ENCODE measurements around the gene SMIM10L2A. TPM values are rescaled to one million over a fixed set of nuclear protein-coding genes. Genes with fewer than 3 reads are reported as not detected.
"Not testable (repeated sequence)": the region's sequence is repeated elsewhere in the genome, so short reads cannot be mapped to it uniquely, and the experiment has no call there.

Gene SMIM10L2A
- total RNA-seq, 1 donor, result 0.27 TPM

DNA sequence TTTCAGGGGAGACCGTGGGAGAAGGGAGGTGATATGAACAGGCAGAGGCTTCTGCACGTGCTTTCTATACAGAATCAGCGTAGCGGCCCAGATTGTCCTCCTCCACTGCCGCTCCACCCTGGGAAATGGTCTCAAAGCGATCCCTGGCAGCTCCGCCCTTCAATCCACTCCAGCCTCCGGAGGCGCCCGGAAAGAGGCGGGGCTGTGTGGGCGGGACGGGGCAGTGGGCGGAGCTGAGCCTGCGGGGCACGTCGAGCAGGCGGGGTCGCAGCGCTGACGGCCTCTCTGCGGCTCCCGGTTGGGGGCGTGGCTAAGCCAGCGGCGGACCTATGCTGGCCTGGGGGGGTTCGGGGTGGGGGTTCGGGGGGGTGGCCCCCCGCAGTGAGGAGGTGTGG lies 210 bp upstream of the SMIM10L2A start:
- DNase-seq (ENCODE audit: low read depth in 2 of 3, low spot score in 2 of 3), result peak; percentile 52 to 77 (median 69)

DNA sequence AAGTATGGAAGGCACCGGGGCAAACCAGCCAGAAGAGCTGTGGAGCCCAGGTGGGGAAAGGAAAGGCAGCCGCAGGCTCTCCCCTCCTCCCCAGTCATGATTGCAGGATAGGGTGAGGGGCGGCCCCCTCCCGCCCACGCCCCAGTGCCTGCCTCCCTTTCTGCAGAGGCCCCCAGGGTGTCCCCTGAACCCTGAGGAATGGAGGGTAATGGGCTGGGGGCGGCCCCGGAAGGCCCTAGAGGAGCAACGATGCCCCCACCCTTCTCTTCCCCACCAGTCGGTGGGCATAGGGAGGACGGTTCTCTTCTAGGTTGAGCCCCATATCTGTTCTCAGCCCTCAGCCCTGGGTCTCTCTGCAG lies 1.0 kb downstream of the SMIM10L2A start:
- DNase-seq (ENCODE audit: low read depth in 2 of 3, low spot score in 2 of 3), result not testable (repeated sequence)

DNA sequence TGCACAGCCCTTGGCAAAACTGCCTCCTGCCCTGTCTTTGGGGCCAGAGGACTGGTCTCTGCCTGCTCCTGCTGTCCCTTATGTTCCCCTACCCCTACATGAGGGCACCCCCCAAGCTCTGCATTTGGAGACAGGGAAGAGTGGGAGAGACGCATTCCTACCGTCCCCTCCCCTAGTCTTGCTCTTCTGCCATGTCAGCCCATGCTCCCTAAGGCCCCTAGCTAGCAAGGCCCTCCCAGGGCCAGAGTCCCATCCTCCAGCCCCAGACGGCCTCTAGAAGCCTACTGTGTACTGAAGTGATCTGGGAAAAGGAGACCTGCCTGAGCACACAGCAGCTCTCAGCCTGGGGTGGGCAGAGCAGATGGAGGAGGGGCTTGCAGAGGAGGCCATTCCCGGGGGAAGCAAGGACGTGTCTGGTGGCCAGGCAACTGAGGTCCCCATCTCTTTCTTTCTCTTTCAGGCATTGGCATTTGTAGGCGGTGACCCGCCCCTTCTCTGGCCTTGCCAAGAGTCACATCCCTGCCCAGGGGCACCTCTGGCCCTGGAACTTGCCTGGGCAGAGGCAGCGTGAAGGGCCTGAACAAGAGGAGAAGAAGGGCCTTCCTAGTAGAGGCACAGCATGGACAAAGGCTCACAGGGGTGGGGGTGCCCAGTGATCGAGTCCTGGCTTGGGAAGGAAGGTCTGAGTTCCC lies 1.6 kb downstream of the SMIM10L2A start:
- not testable (repeated sequence) for DNase-seq (ENCODE audit: low read depth in 2 of 3, low spot score in 2 of 3)

DNA sequence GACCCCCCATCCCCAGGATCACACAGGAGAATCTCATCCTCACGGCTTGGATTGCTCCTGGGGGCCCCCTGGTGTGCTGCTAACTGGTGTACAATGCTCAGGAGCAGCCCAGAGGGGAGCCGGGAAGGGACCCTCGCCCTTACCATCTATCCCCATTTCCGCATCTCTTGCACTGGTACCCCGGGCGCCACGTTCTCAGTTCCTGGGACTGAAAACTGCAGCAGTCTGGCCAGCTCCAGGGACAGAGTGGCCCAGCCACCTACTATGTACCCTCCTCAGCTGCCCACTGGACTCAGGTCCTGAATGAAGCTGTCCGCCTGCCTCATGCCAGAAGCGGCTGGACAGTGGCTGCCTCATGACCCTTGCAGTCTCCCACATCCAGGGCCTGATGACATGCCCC lies 2.7 kb downstream of the SMIM10L2A start:
- DNase-seq (ENCODE audit: low read depth in 2 of 3, low spot score in 2 of 3), result no peak

DNA sequence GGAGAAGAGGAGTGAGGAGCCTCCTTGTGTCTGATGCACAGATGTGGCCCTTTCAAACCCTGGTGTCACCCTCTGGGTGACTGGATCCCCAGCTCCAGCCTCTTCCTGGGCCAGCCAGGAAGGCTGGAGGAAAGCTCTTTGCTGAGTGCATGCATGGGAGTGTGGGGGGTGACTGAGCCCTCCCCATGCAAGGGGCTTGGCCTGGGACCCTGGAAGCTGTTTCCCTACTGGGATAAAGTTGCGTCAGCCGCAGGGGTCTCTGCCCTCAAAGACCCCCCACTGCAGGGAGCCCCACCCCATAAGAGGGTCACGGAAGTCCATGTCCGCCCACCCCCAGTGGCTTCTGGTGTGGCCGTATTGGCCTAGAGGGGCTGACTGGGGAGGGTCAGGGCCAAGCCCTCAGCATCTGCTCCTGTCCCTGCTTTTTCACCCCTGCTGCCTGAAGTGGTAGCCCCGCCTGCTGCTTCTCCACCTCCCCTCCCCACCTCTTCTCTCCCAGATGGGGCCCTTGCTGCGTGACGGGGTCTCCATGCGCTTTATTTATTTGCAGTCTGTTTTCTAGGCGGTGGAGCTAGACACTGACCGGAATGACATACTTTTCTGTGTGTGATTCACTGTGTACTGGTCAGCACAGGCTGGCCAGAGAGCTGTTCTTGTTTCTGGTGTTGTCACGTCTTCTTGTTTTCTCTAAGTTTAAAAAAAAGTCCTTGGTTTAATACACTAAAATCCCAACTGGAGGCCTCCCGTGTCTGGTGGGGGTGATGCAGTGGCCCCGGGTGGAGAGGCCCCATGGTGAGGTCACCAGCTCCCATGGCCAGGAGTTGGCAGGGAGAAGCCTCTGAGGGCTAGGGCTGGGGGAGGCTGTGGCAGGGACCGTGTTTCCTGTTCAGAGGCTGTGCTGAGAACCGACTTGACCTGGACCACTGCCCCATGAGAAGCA lies 3.6 kb downstream of the SMIM10L2A start:
- DNase-seq (ENCODE audit: low read depth in 2 of 3, low spot score in 2 of 3), result no peak

DNA sequence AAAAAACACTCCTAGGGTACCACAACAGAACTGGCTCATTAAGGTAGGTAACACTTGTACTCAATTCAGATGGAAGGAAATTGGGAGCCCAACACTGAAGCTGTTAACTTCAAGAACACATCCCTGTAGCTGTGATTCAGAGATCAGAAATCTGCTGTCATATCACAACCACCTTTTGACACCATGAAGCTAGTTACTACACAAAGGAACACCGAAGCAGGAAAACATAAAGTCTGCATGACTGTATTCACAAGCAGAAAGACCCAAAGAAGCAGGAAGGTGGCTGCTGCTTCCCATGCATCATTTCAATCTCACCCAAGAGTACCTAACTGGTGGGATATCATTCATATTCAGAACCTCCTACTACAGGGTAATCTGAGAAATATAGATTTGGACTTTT lies 7.7 kb downstream of the SMIM10L2A start:
- no peak for DNase-seq (ENCODE audit: low read depth in 2 of 3, low spot score in 2 of 3)

DNA sequence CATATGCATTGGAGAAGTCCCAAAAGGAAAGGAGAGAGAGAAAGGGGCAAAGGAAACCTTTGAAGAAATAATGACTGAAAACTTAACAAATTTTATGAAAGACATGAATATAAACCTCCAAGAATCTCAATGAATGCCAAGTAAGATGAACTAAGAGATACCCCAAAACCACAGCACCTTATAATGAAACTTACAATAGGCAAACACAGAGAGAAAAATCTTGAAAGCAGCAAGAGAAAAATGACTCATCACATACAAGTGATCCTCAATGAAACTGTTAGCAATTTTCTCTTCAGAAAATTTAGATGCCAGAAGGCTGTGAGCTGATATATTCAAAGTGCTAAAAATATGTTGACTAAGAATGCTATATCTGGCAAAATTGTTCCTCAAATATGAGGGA lies 10.1 kb downstream of the SMIM10L2A start:
- DNase-seq (ENCODE audit: low read depth in 2 of 3, low spot score in 2 of 3), result no peak

DNA sequence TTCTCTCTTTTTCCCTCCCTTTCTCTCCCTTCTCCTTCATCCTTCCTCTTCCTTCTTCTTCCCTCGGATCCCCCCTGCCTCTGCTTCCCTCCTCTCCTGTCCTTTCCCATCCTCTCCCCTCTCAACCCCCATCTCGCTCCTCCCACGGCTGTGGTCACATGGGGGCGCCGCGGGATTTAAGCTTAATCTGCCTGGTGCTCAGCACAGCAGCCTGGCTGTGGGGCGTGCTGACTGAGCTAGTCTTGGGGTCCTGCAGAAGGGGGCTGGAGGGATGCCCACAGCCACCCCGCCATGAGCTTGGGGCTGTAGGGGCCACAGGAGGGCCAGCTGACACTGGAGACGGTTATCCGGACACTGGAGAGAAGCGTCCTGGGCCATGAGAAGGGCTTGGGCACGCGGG lies 10.7 kb downstream of the SMIM10L2A start:
- DNase-seq (ENCODE audit: low read depth in 2 of 3, low spot score in 2 of 3), result no peak

DNA sequence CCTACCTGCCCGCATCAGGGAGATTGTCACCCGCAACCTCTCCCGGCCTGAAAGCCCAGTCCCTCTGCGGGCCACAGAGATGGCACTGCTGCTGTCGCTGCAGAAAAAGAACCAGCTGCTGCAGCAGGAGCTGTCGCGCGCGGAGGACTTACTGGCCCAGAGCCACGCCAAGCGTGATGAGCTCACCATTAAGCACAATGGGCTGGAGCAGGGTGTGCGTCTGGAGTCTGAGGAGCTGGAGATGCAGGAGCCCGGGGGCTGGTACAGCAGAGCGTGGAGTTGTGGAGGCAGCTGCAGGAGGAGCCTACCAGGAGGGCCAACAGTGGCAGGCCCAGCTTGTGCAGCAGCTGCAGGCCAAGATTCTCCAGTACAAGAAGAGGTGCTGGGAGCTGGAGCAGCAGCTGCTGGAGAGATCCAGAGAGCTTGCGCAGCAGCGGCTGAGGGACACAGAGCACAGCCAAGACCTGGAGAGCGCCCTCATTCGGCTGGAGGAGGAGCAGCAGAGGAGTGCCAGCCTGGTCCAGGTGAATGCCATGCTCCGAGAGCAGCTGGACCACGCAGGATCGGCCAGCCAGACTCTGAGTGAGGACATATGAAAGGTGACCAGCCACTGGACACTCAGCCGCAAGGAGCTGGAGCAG lies 11.3 kb downstream of the SMIM10L2A start:
- no peak for DNase-seq (ENCODE audit: low read depth in 2 of 3, low spot score in 2 of 3)

DNA sequence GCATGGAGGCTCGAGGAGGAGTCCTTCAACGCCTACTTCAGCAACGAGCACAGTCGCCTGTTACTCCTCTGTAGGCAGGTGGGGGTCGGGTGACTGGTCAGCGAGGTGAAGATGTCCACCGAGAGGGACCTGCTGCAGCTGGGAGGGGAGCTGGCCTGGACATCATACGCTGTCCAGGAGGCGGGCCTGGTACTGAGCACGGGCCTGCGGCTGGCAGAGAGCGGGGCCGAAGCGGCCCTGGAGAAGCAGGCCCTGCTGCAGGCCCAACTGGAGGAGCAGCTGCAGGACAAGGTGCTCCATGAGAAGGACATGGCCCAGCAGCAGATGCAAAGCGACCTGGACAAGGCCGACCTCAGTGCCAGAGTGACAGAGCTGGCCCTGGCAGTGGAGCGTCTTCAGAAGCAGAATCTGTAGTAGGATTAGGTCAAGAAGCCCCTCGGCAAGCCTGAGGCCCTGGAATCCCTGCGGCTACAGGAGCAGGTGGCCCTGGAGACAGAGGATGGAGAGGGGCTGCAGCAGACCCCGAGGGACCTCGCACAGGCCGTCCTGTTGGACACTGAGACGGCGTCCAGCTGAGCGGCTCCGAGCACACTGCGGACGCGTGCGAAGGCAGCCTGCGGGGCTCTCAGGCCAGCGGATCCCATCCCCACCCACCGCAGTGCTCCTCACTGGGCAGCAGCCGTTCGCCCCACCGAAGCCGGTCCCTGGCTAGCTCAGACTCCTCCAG lies 11.9 kb downstream of the SMIM10L2A start:
- no peak for DNase-seq (ENCODE audit: low read depth in 2 of 3, low spot score in 2 of 3)

DNA sequence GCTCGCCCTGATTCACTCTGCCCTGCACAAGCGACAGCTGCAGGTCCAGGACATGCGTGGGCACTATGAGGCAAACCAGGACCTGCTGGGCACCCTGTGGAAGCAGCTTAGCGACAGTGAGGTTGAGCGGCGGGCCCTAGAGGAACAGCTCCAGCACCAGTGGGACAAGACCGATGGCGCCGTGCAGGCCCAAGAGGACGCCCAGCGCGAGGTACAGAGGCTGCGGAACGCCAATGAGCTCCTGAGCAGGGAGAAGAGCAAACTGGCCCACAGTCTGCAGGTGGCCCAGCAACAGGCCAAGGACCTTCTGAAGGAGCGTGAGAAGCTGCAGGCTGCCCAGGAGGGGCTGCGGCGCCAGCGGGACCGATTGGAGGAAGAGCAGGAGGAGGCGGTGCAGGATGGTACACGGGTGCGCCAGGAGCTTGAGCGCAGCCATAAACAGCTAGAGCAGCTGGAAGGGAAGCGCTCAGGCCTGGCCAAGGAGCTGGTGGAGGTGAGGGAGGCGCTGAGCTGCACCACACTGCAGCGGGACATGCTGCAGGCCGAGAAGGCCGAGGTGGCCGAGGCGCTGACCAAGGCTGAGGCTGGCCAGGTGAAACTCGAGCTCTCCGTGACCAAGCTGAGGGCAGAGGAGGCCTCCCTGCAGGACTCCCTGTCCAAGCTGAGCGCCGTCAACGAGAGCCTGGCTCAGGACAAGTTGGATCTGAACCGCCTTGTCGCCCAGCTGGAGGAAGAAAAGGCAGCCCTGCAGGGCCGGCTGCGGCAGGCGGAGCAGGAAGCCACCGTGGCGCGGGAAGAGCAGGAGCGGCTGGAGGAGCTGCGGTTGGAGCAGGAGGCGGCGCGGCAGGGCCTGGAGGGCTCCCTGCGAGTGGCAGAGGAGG lies 12.8 kb downstream of the SMIM10L2A start:
- no peak for DNase-seq (ENCODE audit: low read depth in 2 of 3, low spot score in 2 of 3)

DNA sequence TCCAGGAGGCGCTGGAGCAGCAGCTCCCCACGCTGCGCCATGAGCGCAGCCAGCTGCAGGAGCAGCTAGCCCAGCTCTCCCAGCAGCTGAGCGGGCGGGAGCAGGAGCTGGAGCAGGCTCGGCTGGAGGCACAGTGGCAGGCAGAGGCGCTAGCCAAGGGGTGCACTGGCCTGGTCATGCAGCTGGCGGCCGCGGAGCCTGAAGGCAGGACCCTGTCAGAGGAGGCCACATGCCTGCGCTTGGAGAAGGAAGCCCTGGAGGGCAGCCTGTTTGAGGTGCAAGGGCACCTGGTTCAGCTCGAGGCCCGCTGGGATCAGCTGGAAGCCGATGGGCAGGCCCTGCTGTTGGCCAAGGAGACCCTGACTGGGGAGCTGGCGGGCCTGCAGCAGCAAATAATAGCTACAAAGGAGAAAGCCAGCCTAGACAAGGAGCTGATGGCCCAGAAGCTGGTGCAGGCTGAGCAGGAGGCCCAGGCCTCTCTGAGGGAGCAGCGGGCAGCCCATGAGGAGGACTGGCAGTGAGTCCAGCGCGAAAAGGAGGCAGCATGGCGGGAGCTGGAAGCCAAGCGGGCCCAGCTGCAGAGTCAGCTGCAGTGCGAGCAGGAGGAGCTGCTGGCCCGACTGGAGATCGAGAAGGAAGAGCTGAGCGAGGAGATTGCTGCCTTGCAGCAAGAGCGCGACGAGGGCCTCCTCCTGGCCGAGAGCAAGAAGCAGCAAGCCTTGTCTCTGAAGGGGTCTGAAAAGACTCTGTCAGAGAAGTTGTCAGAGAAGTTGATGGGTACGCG lies 13.6 kb downstream of the SMIM10L2A start:
- DNase-seq (ENCODE audit: low read depth in 2 of 3, low spot score in 2 of 3), result no peak

DNA sequence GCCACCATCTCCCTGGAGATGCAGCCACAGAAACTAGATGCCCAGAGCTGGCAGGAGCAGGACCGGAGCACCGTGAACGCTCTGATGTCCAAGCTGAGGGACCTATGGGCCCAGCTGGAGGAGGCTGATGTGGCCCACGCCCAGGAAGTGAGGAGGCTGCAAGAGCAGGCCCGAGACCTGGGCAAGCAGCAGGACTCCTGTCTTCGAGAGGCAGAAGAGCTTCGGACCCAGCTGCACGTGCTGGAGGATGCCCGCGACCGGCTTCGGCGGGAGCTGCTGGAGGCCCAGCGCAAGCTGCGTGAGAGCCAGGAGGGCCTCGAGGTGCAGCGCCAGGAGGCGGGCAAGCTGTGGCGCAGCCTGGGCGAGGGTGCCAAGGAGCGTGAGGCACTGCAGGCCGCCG lies 14.2 kb downstream of the SMIM10L2A start:
- DNase-seq (ENCODE audit: low read depth in 2 of 3, low spot score in 2 of 3), result no peak

DNA sequence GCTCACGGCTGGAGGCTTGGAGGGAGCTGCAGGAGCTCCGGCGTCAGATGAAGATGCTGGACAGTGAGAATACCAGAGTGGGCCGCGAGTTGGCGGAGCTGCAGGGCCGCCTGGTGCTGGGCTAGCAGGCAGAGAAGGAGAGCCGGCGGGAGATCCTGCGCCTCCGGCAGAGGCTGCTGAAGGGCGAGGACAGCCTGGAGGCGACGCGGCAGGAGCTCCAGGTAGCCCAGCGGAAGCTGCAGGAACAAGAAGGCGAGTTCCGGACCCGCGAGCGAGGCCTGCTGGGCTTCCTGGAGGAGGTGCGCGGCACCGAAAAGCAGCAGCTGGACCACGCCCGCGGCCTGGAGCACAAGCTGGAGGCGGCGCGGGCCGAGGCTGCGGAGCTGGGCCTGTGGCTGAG lies 14.7 kb downstream of the SMIM10L2A start:
- no peak for DNase-seq (ENCODE audit: low read depth in 2 of 3, low spot score in 2 of 3)

DNA sequence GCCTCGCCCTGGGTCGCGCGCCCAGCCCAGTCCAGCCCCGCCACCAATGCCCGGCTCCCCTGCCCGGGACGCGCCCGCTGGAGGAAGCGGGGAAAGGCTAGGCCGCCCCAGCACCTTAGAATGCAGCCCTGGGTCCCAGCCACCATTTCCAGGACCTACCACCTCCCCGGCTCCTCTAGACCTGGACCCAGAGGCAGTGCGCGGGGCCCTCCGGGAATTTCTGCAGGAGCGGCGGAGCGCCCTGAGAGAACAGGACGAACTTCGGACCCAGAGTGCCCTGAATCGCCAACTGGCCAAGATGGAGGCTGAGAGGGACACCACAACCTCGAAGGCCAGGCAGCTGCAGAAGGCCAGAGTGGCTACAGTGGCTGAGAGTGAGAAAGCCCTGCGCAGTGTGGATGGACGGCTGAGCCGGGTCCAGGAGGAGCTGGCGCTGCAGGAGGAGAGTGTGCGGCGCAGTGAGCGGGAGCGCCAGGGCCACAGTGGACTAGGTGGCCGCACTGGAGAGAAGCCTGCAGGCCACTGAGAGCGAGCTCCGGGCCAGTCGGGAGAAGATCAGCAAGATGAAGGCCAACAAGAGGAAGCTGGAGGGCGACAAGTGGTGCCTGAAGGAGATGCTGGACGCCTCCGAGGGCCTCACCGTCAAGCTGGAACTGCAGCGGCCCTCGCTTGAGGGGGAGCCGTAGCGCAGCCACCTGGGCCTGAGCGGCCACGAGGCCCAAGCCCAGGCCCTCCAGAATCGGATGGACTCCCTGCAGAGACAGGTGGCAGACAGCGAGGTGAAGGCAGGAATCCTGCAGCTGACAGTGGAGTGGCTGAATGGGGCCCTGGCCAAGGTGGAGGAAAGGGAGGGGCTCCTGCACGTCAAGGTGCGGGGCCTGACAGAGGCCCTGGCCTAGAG lies 15.5 kb downstream of the SMIM10L2A start:
- DNase-seq (ENCODE audit: low read depth in 2 of 3, low spot score in 2 of 3), result no peak

DNA sequence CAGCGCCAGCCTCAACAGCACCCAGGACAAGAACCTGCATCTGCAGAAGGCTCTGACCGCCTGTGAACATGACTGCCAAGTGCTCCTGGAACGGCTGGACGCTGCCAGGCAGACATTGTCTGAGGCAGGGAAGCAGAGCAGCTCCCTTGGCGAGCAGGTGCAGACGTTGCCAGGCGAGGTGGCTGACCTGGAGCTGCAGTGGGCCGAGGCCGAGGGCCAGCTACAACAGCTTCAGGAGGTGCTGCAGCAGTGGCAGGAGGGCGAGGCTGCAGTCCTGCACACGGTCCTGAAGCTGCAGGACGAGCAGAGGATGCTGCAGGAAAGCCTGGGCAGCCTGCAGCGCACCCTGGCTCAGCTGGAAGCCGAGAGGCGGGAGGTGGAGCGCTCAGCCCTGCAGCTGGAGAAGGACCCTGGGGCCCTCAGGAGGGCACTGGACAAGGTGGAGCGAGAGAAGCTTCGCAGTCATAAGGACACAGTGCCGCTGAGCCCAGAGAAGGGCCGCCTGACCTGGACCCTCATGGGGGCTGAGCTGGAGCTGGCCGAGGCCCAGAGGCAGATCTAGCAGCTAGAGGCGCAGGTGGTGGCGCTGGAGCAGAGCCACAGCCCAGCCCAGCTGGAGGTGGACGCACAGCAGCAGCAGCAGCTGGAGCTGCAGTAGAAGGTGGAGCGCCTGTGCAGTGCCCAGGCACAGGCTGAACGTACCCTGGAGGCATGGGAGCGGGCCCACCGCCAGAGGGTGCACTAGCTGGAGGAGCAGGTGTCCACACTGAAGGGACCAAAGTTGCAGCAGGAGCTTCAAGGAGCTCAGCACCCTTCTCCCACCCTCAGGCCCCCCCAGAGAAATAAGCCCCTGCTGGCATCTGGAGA lies 16.4 kb downstream of the SMIM10L2A start:
- no peak for DNase-seq (ENCODE audit: low read depth in 2 of 3, low spot score in 2 of 3)

DNA sequence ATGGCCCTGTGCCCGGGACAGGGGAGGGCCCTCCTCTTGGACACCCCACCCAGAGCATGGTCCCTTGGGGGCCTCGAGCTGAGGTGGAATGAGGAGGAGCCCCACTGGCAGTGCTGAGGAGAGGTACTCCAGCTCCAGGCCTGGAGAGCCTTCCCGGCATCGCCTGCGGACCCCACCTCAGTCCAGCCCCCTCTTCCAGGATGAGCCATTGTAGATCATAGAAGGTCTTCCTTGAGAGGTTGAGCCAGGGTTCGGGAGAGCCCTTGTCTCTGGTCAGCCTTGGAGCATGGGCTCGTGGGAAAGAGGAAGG lies 16.9 kb downstream of the SMIM10L2A start:
- no peak for DNase-seq (ENCODE audit: low read depth in 2 of 3, low spot score in 2 of 3)

Data from hematopoietic multipotent progenitor cell (in vitro differentiated cells).